CD4-positive, alpha-beta T cell treated with Interferon gamma for 1 hour (primary cell): ENCODE data around the gene ECE1.
"Not testable (repeated sequence)": the region's sequence is repeated elsewhere in the genome, so short reads cannot be mapped to it uniquely, and the experiment has no call there.

Experiments
- DNase-seq: peaks from one replicate; pipeline ENCODE4 v3.0.0-alpha.2; 2020

Gene ECE1

GRCh38 chr1:21175324-21175669 lies 115.0 kb downstream of the ECE1 start:
- DNase-seq: peak; percentile 59

- no peak for DNase-seq
Measured at GRCh38 chr1:21174654-21175323, 115.5 kb downstream of the ECE1 start.

- DNase-seq: no peak
Measured at GRCh38 chr1:21174230-21174629, 116.0 kb downstream of the ECE1 start.

- not testable (repeated sequence) for DNase-seq
Measured at GRCh38 chr1:21173096-21173495, 117.2 kb downstream of the ECE1 start.

GRCh38 chr1:21170837-21171236 lies 119.4 kb downstream of the ECE1 start:
- not testable (repeated sequence) for DNase-seq

- DNase-seq: no peak
Measured at GRCh38 chr1:21168444-21168843, 121.8 kb downstream of the ECE1 start.
